HG02678 (cell line): ENCODE results near the gene CCDC3.
"Not testable (repeated sequence)": the region's sequence is repeated elsewhere in the genome, so short reads cannot be mapped to it uniquely, and the experiment has no call there.

Experiments
- ATAC-seq: cut with Tn5 transposase; IDR thresholded peaks from one replicate; pipeline ENCODE4 v1.9.1; 2021; ENCODE audit warnings: mild to moderate bottlenecking, moderate library complexity; ENCODE audit not compliant: unreplicated experiment

Gene CCDC3

DNA sequence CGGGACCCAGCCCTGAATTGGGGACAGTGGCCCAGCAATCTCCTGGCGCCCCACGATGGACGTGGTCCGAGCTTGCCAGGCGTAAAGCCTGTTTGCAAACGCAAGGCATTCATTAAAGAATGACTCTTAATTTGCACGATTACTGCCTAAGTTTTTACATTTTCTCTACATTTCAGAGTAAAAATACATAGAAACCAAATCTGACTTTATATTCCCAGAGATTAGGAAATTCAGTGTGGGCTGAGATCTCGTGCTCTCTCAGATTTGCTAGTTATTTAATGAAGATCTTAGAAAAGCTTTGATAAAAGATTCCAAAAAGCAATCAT is 337 bp upstream of the CCDC3 start:
- ATAC-seq, result no peak

- ATAC-seq, result no peak
Observed at GRCh38 chr10:13000431-13000830, 1.1 kb downstream of the CCDC3 start.

DNA sequence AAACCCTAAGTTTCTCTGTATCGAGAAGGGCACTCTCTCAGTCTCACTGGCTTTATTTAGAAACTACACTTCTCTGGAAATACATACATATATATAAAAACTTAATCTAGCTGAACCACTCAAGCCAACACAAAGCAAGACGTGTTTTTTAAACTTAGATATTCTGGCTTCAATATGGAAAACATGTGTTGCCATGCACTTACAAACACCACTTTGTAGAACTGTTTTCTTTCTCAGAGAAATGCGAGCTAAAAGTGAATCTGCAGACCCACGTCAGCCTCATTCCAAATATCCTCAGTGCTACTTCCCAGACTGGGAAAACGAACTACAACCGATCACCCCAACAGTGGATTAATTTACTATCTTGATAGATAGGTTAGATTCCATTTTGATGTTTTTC is 1.7 kb downstream of the CCDC3 start:
- no peak for ATAC-seq

- no peak for ATAC-seq
Observed at GRCh38 chr10:12995425-12995861, 6.1 kb downstream of the CCDC3 start.

DNA sequence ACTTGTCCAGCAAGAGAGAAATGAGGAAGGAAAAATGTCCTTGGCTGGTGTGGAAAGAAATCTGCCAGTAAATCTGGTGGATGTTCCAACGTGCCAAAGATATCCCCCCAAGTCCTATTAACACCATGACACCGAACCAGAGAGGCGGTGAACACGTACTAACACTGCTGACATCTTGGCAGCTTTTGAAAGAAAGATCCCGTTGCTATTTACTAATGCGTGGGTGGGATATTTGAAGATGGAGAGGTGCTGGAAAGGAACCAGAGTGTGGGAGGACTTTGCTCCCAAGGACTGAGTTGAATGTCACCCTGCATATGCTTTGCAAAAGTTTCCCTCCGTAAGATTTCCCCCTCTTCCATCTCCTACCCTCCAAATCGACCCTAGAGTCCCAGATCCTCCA is 7.9 kb downstream of the CCDC3 start:
- no peak for ATAC-seq

DNA sequence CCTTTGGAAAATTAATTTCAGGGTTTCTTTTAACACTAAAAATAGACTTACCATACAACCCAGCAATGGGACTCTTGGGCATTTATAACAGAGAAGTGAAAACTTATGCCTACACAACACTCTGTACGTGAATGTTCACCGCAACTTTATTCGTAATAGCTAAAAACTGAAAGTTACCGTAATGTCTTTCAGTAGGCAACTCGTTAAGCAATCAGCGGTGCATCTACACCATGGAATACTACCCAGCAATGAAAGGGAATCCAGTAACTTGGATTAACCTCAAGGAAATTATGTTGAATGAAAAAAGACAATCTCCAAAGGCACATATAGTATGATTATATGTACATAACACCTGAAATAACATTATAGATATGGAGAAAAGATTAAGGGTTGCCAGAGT is 16.2 kb downstream of the CCDC3 start:
- no peak for ATAC-seq

DNA sequence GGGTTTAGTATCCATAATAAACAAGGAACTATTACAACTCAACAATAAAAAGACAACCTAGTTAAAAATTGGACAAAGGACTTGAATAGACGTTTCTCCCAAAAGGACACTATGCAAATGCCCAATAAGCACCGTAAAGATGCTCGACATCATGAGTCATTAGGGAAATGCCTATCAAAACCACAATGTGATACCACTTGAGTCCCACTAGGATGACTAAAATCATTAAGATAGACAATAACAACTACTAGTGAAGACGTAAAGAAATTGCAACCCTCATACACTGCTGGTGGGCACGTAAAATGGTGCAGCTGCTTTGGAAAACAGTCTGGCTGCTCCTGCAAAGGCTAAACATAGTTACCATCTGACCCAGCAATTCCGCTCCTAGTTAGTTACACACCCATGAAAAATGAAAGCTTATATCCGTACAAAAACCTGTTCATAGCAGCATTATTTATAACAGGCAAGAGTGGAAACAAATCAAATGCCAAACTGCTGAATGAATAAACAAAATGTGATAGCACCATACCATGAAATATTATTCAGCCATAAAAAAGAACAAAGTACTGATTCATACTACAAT is 17.3 kb downstream of the CCDC3 start:
- no peak for ATAC-seq

- not testable (repeated sequence) for ATAC-seq
Observed at GRCh38 chr10:12983568-12983967, 17.9 kb downstream of the CCDC3 start.

- ATAC-seq, result no peak
Observed at GRCh38 chr10:12981570-12981969, 19.9 kb downstream of the CCDC3 start.

DNA sequence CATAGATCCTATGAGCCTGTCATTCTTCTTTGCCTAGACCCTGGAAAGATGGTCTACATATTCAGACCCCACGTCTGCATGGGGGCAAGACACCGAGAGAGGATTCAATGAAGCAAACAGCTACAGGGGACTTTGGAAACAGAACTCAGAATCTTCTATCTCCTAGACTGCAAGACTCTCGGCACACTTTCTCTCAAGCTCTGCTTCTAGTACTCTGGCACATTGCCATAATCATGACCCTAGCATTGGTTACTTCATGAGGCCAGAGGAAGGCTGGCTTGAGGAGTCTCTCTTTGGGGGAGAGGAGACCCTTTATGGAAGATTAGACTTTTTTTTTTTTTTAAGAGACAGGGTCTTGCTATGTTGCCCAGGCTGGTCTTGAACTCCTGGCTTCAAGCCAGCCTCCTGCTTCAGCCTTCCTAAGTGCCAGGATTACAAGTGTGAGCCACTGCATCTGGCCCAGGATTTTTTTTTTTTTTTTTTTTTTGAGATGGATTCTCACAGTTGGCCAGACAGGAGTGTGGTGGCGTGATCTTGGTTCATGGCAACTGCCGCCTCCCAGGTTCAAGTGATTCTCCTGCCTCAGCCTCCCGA is 20.7 kb downstream of the CCDC3 start:
- no peak for ATAC-seq

GRCh38 chr10:12980102-12980661 is 21.3 kb downstream of the CCDC3 start:
- no peak for ATAC-seq

DNA sequence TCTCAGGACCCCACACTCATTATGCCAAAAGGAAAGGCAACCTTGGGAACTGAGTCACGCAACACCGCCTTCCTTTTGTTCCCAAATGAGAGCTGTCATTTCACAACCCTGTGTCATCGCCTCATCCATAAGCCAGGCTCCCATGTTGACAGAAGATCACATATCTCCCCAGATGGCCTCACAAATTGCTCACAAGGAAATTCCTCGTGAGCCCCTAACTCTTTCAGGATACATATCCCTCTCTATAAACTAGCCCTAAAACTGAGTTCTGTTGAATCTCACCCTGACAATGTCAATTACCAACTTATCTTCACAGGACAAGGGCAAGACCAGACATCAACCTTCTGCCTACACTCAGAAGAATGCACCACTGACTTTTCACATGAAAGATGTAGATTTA is 22.6 kb downstream of the CCDC3 start:
- no peak for ATAC-seq

DNA sequence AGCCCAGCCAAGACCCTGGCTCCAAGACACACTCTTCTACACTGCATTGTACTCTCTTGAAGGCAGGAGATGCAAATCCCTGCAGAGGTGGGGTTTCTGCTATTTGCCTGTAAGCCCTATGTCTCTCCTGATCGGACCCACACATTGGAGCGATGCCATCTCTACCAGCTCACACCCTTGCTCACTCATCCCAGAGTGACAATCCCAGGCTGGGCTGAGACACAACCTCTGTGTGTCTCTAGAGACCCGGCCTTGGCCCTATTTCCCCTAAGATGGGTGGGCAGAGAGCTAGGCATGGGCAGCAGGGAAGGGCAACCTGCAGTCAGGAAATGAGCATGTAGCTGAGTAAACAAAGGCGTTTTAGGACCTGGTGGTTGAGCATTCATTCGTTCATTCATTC is 25.6 kb downstream of the CCDC3 start:
- ATAC-seq, result no peak

DNA sequence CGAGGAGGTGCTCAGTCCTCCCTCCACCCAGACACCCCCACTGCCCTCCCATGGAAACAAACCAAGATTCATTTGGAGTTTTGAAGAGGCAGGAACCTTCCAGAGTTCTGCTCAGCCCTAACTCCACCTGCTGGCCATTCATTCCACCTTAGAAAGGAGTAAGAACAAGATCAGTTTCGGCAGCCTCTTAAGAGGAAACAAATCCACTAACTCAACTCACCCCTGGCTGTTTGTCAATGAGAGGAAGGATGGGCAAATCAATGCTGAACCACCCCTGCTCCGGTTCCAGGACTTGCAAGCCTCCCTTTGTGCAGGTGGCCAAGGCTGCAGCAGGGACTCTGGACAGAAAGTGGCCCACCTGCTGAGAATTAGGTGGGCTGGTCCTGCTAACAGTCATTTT is 26.2 kb downstream of the CCDC3 start:
- no peak for ATAC-seq

DNA sequence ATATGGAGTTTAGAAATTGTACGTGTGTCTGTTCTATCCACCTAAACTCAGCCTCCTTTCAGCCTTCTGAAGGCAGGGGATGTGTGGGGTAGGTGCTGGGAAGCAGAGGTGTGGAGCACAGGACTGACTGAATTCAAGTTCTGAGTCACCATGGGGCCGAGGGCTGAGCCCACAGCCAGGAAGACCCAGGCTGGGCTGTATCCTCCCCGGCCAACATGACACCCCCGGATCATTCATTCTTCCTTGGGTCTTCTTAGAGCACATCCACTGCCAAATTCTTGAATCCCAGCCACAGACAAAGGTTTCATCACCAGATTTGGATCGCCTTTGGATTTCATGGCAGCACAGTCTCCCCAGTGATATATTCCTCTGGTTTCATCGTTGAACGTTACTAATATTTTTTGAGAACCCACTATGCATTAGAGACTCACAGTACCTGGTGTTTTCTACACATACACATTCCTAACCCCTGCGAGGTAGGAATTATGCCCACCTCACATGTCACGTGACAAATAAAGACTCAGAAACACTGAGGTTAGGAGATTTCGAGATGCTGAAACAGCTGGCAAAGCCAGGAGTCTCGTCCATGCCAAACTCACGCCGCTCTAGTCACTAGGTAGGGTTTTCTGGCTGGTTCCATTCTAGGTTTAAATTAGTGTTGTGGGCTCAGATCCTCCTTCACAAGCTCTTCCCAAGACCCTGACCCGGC is 26.9 kb downstream of the CCDC3 start:
- no peak for ATAC-seq

DNA sequence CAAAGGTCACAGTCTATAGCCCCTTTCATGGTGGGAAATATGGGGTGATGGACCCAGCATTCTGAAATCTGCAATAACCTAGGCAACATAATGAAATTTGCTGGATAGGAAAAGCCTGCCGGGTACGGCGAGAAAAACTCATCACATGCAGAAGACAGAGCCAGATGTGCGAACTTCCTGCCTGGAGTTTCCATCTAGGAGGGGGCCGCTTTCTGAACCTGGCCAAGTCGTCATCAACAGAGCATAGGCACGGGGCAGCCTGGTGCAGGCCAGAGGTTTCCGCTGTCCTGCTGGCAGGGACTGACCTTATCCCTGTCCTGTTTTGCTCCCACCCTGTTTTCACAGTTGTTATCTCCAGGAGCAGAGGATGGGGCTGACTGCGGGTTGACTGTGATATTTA is 27.4 kb downstream of the CCDC3 start:
- no peak for ATAC-seq

DNA sequence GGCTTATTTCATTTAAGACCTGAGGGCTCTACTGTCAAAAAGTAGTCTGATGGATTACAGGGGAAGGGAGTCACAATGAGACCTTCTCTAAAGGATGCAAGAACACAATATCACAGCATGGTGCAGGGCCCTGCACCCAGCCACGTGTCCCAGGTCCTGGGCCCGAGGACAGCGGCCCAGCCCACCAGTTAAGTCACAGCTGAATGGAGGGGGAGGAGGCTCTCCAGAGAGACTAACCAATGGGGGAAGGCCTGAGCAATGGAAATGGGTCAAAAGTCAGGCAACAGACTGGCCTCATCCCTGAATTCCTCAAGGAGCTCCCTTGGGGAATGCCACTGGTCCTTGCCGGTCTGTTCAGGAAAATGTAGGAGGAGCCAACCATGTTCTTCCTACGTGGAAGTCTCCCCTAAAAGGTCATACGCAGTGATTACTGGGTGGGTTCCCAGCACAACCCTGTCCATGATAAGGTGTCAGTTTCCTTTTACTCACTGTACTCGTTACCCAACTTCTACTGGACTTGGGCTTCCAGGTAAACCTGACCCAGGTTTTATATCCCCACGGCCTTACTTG is 28.3 kb downstream of the CCDC3 start:
- ATAC-seq, result no peak

- ATAC-seq, result no peak
Observed at GRCh38 chr10:12972146-12972545, 29.4 kb downstream of the CCDC3 start.

DNA sequence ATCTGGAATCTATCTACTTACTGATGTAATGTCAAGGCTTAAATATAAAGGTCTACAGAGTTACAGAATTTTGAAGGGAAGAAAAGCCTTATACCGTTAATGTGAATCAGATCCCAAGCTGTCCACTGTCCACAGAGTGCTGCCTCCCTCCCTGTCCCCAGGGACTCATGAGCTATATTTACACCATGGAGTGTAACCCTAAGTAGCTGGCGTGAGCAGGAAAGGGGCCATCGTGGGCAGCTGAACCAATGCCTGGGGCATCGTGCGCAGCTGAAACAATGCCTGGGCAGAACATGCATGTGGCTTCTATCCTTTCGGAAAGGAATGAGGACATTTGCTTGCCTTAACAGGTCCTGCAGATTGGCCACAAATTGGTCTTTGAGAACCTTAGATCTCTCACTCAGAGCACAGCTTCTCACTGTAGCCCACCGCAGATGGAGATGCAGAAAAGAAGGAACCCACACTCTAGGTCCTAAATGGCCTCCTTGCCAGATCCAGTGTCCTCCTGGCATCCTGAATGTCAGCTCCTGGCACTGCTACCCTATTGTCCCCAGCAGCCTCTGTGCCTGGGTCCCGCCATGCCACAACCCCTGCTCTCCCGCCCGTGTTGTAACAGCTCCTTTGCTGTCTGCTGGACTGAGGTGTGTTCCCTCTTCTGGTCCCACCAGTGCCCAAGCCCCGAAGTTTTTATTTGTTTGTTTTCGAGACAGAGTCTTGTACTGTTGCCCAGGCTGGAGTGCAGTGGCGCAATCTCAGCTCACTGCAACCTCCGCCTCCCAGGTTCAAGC is 30.3 kb downstream of the CCDC3 start:
- ATAC-seq, result no peak

GRCh38 chr10:12969951-12970350 is 31.6 kb downstream of the CCDC3 start:
- no peak for ATAC-seq

GRCh38 chr10:12966067-12966466 is 35.4 kb downstream of the CCDC3 start:
- no peak for ATAC-seq
